Osteocyte (in vitro differentiated cells): Measurements from ENCODE around the gene VPS26C. TPM values are rescaled to one million over a fixed set of nuclear protein-coding genes. Genes with fewer than 3 reads are reported as not detected.
A peak's percentile ranks its signal among the peaks of the same experiment; 100 is the strongest.

Experiments used
- DNase-seq: peaks from one replicate; pipeline ENCODE4 v3.0.0; 2021; ENCODE audit warnings: mixed read lengths; ENCODE audit not compliant: unreplicated experiment; ENCODE audit errors: extremely low spot score
- H3K27ac Mint-ChIP-seq: one replicate; pipeline ENCODE4 v1.8.0; 2021; ENCODE audit warnings: mild to moderate bottlenecking, mixed read lengths; ENCODE audit not compliant: unreplicated experiment
- H3K27me3 Mint-ChIP-seq: one replicate; pipeline ENCODE4 v1.8.0; 2021; ENCODE audit warnings: mixed read lengths; ENCODE audit not compliant: unreplicated experiment
- H3K36me3 Mint-ChIP-seq: one replicate; pipeline ENCODE4 v1.8.0; 2021; ENCODE audit warnings: mixed read lengths; ENCODE audit not compliant: unreplicated experiment
- H3K4me1 Mint-ChIP-seq: one replicate; pipeline ENCODE4 v1.8.0; 2021; ENCODE audit warnings: mixed read lengths; ENCODE audit not compliant: unreplicated experiment
- H3K4me3 Mint-ChIP-seq: one replicate; pipeline ENCODE4 v1.8.0; 2021; ENCODE audit warnings: mild to moderate bottlenecking, moderate library complexity, mixed read lengths; ENCODE audit not compliant: unreplicated experiment
- H3K9me3 Mint-ChIP-seq: one replicate; pipeline ENCODE4 v1.8.0; 2021; ENCODE audit warnings: mixed read lengths; ENCODE audit not compliant: unreplicated experiment
- total RNA-seq: library from RNA; stranded (reverse); gene quantifications from 2 replicates; pipeline ENCODE4 v1.2.1, GENCODE V29; 2021
- TF ChIP-seq, protein P1 (sequence below): fragments of 200-600 bp; sonication (generic); IDR thresholded peaks from 2 replicates; pipeline ENCODE4 v1.5.0; 2021; ENCODE audit warnings: antibody characterized with exemption, mild to moderate bottlenecking, moderate library complexity

VPS26C gene
- total RNA-seq, 1 donor from 2014 or later: 51.6 TPM

DNA sequence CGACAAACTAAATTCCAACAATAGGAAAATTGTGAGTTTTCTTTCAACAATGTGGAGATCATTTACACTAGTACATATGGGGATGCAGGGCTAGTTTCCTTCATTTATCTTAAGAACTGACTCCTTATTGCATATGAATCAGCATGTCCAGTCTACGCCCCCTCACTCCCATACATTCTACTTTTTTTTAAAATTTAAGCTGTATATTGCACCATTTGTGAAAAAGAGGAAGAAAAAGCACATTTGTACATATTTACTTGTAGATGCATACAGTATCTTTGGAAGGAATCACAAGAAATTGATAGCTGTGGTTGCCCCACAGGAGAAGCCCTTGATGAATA is 15.9 kb downstream of the VPS26C start:
- Mint-ChIP-seq H3K27ac (no peak overlapping the region), H3K27me3 (no peaks in the 10 kb centered on the region), H3K36me3 (no peaks in the 10 kb centered on the region), H3K9me3 (no peaks in the 10 kb centered on the region), H3K4me1 (peaks cover 27% of the 10 kb centered on the region), H3K4me3 (no peak overlapping the region)
- DNase-seq: no peak
- TF ChIP-seq, protein P1, sequence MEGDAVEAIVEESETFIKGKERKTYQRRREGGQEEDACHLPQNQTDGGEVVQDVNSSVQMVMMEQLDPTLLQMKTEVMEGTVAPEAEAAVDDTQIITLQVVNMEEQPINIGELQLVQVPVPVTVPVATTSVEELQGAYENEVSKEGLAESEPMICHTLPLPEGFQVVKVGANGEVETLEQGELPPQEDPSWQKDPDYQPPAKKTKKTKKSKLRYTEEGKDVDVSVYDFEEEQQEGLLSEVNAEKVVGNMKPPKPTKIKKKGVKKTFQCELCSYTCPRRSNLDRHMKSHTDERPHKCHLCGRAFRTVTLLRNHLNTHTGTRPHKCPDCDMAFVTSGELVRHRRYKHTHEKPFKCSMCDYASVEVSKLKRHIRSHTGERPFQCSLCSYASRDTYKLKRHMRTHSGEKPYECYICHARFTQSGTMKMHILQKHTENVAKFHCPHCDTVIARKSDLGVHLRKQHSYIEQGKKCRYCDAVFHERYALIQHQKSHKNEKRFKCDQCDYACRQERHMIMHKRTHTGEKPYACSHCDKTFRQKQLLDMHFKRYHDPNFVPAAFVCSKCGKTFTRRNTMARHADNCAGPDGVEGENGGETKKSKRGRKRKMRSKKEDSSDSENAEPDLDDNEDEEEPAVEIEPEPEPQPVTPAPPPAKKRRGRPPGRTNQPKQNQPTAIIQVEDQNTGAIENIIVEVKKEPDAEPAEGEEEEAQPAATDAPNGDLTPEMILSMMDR: no peak

DNA sequence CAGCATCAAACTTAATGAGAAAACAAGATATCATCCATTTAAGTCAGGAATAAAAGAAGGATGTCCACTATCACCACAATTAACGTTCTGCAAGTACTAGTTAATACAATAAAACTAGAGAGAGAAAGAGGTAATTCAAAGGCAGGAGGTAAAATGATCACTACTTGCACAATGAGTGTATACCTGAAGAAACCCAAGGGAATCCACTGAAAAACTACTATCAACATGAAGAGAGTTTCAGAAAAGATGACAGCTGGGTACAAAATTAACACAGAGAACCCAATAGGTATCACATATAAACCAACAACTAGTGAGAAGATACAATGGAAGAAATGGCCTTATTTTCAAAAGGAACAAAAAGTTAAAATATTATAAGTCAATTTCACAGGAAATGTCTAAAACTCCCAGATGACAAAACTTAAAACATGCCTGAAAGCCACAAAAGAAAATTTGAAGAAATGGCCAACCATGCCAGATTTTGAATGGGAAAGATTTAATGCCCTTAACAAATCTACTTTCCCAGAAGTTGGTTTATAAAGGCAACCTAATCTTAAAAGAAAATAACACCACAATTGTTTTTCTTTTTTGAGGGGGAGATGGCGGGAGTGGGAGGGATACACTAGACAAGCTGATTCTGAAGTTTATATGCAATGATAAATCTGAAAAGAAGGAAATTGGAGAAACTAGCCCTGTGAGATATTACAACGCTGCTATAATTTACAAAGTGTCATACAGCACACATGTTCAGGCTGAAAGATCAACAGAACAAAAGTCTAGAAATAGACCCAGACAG is 17.8 kb downstream of the VPS26C start:
- Mint-ChIP-seq H3K4me3 (no peak overlapping the region), H3K9me3 (no peaks in the 10 kb centered on the region), H3K27me3 (no peaks in the 10 kb centered on the region), H3K4me1 (peaks cover 39% of the 10 kb centered on the region), H3K36me3 (peaks cover 8% of the 10 kb centered on the region), H3K27ac (peak overlapping the region; percentile 32)
- no peak for DNase-seq
- TF ChIP-seq, protein P1: no peak

DNA sequence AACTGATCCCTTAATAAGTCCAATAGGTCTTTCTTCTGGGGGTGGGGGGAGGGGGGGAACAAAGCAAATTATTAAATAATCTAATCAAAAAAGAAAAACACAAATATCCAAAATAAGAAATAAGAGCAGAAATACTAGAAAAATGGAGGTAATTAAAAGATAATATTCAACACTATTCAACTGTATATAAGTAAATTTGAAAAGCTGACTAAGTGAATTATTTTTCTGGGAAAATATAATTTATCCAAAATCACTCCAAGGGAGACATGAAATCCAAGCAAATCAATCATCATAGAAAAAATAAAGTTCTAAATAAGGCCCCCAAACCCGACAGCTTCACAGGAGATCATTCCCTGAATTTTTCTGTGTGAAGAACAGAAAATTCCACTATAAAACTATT is 18.8 kb downstream of the VPS26C start:
- H3K27me3 Mint-ChIP-seq: no peaks in the 10 kb centered on the region
- peaks cover 39% of the 10 kb centered on the region for H3K4me1 Mint-ChIP-seq
- no peak for DNase-seq
- no peaks in the 10 kb centered on the region for H3K9me3 Mint-ChIP-seq
- TF ChIP-seq, protein P1: no peak
- no peak overlapping the region for H3K27ac Mint-ChIP-seq
- H3K4me3 Mint-ChIP-seq: no peak overlapping the region
- H3K36me3 Mint-ChIP-seq: peaks cover 10% of the 10 kb centered on the region

DNA sequence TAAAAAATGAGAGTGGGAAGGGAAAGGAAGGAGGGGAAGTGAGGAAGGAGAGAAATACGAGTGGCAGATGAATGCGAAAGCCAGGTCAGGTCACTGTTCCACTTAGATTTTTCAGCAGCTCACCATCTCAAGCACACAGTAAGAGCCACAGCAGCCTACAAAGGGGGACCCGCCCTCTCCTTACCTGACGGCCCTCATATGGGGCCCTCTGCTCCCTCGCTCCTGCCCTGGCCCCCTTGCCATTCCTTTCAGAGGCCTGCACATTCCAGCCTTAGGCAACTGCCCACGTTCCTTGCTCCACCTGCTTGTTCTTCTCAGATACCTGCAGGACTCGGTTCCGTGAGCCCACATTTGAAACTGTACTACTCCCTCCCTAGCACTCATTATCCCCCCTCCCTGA is 22.0 kb downstream of the VPS26C start:
- Mint-ChIP-seq H3K27ac (no peak overlapping the region), H3K4me3 (no peak overlapping the region), H3K4me1 (peaks cover 39% of the 10 kb centered on the region), H3K9me3 (no peaks in the 10 kb centered on the region), H3K27me3 (no peaks in the 10 kb centered on the region), H3K36me3 (peaks cover 20% of the 10 kb centered on the region)
- DNase-seq: no peak
- TF ChIP-seq, protein P1: no peak

DNA sequence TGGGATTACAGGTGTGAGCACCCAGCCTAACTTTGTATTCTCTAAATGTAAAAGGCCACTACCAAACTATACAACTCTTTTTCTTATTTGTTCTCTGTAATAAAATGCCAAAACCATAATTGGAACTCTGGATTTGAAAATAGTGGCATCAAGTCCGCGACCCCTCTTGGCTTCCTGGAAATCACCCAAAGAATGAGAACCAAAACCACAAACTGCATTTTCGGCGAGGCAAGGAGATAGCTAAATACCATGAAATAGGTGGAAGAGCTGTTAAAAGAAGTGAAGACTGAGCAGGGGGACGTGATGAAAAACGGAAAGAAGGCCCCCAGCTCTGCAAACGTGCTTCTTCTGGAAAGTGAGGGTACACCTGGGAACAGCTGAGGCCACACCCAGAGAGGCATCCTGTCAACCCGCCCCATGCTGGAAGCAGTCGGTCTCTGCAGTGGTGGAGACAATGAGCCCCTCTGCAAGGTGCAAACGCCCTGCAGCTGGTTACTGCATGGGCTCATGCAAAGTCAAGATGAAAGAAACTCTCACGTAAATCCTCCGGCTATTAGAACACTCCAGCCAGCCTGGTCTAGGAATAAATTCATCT is 22.5 kb downstream of the VPS26C start:
- no peaks in the 10 kb centered on the region for H3K27me3 Mint-ChIP-seq
- H3K27ac Mint-ChIP-seq: no peak overlapping the region
- no peak for DNase-seq
- no peak overlapping the region for H3K4me3 Mint-ChIP-seq
- H3K36me3 Mint-ChIP-seq: peaks cover 20% of the 10 kb centered on the region
- no peaks in the 10 kb centered on the region for H3K9me3 Mint-ChIP-seq
- TF ChIP-seq, protein P1: no peak
- H3K4me1 Mint-ChIP-seq: peaks cover 36% of the 10 kb centered on the region
